ENCODE measurements around the gene SIGLECL1.

SIGLECL1 gene

DNA sequence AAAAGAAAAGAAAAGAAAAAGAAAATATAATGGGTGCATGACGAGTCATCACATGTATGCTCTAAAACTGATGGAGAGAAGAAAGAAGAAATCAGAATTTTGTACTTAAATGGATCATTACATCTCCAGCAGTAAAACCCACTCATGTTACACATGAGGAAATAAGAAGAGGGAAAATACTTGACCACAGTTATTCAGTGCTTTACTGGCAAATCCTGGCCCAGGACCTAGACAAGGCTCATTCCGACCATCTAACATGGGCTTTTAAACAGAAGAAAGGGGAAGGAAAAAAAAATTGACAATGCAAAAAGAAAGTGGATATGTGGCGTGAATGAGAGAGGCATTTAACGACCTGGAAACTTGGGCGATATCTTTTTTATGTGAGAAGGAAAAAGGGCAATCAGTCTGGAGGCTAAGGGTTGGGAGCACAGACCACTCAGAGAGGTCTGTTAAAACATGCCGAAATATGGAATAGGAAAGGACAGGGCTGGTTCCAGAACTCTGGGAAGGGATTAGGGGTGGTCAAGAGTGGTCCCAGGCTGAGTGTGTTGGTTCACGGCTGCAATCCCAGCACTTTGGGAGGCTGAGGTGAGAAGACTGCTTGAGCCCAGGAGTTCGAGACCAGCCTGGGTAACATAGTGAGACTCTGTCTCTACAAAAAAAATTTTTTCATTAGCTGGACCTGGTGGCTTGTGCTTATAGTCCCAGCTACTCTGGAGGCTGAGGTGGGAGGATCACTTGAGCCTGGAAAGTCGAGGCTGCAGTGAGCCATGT lies 1.6 kb downstream of the SIGLECL1 start:
- DNase-seq (ENCODE audit: low read depth in 2 of 2) = no peak

DNA sequence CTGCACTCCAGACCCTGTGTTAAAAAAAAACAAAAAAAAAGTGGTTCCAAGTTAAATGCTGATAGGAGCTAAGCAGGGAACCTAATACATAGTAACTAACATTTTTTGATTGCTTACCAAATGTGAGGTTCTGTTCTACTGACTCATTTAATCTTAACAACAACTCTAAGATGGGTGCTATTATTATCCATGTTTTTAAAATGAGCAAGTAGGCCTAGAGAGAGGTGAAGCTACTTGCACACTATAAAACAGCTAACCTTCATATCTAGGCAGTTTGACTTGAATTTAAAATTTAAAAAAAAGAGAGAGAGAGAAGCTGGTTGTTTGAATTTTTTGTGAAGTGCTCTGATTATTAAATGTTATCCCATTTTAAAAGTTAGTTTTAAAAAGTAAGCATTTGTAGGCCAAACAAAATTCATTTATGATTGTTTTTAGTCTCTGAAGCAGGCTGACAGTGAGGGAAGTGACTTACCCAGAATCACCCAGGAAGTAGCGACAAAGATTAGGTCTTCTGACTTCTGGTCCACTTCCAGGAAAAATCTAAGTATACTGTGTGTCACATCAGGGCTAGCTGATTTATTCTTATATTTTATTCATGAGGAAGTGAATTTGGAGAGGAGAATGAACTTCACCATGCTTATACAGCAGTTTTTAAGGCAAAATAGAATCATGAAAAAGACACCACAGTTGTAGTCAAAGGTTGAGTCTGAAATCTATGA lies 2.4 kb downstream of the SIGLECL1 start:
- DNase-seq (ENCODE audit: low read depth in 2 of 2) = no peak

DNA sequence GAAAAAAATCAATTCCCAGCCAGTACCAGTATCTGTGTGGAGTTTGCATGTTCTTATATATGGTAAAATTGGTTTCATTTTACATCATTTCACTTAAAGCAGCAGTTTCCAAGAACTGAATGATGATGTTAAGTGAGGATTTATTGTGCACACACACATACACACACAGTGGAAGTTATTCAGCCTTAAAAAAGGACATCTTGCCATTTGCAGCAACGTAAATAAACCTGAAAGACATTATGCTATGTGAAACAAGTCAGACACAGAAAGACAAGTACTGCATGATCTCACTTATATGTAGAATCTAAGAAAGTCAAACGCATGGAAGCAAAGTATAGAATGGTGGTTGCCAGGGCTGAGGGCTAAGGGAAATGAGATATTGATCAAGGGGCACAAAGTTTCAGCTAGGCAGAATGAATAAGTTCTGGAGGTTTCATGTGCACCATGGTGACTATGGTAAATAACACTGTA lies 5.3 kb downstream of the SIGLECL1 start:
- no peak for DNase-seq (ENCODE audit: low read depth in 2 of 2)

DNA sequence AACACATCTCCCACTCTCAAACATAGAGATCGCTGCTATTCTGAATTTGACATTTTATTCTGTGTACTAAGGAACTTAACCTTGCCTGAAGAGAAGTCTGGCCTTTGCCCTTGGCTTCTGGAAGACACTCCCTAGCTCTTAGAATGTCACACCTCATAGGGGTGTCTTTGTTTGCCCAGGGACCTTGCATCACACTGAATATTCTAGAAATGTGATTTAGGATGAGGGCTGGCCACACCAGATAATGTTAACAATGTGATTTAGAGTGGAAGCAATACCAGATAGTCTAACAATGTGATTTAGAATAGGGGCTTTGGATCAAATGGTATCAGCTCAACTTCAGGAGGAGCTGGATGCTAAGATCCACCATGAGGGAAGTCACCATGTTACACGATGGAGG lies 6.6 kb downstream of the SIGLECL1 start:
- no peak for DNase-seq (ENCODE audit: low read depth in 2 of 2)

DNA sequence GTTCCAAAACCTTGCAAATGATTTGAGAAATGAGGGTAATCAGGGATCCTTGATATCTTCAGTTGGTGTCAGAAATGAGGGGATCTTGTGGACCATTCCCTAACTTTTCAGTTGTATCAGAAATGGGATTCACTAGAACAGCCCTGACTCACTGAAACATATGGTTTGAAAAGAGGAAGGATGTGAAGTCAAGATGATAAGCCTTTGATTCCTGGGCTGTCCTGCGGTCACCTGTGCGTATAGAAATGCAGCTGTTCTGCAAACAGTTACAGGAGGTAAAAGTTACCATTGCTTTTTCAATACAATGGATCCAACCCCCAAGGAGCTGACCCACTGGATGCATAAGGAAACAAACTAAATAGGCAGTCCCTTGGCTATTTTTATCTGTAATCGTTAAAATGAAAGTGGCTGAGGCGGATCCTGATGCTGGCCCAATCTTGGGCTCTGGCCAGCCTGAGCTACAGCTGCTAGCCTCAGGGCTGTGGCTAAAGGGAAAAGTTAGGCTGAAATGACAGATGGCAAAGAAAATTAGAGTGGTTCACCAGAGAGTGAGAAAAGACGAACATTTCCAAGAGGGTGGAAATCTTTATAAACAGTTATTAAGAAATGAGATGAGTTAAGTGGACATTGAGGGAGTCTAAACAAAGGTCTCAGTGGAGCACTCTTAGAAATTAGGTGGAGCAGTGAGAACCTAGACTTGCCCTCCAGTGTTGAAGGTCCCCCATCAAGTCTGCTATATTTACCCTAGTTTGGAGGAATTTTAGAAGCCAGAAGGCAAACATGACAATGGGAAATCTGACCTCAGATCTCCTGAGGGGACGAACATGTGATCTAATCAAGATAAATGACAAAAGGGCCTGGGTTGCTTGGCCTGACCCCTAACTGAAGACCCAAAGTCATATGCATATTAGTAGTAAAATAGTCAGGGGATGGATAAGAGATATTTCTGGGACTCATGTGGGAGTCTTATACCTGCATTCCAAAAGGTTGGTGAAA lies 7.6 kb downstream of the SIGLECL1 start:
- DNase-seq (ENCODE audit: low read depth in 2 of 2) = no peak

DNA sequence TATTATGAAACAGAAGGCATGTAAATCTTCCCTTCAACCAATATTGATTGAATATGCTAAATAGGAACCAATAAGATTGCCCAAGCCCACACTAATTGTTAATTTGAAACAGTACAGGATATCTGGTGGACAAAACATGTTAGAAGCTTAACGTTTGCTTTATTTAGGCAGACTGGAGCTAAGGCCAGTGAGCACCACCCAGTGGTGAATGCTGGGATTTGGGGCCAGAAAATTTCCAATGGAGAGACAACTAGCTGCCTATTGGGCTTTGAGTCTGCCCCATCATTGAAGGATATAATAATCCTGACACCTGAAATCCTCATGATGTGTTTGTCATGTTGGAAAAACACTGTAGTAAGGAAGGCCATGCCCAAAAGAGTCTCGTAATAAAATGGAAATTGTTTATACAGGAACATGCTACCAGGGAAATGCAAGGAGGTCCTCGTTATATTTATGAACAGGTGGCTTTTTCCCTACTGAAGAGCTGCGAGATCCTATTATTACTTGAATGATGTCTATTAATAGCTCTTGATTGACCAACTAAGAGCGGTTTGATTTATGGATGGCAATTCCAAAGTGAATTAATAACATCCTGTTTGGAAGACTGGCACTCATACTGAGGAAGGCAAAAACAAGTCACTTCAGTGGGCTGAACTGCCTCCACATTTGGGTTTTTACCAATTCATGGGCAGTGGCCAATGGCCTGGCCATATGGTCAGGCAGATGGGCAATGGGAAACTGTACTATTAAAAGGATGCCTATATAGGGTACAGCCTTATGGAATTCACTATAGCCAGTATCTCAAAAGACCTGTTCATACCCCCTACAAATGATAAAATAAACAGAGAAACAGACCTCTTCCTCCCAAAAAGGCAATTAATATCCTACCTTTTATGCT lies 8.7 kb downstream of the SIGLECL1 start:
- DNase-seq (ENCODE audit: low read depth in 2 of 2) = no peak

DNA sequence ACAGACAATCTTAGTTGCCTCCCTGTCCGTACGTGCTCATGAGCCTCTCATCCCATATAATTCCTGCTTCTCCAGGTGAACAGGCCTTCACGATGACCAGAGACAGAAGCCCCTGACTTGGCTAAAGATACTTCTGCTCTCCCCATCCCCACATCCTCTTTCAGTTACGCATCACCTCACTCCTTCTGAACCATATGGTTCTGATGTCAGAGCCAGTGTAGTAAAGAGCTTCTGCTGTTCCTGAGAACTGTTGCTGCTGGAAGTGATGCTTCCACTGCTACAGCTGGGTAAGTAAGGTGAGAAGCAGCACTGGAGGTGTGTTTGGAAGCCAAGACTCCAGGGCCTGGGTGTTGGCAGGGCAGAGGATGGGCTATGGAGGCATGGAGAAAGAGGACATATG lies 12.9 kb downstream of the SIGLECL1 start:
- no peak for DNase-seq (ENCODE audit: low read depth in 2 of 2)

DNA sequence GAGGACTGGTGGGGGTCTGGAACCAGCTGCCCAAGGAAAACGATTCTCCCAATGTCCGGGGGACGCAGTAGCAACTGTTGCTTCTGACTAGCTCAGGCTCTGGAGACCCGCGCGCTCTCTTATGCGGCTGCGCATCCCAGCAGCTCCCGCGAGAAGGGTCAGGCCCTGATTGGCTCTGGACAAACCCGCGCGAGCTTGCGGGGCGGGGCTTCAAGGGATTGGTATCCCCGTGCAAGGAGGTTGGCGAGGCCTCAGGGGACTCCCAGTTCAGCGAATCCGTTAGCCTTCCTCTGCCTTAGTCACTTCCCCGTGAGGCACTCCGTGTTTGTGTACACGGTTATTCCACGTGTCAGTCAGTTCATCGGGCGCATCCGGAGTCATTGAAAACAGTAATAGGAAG lies 20.2 kb downstream of the SIGLECL1 start:
- no peak for DNase-seq (ENCODE audit: low read depth in 2 of 2)

DNA sequence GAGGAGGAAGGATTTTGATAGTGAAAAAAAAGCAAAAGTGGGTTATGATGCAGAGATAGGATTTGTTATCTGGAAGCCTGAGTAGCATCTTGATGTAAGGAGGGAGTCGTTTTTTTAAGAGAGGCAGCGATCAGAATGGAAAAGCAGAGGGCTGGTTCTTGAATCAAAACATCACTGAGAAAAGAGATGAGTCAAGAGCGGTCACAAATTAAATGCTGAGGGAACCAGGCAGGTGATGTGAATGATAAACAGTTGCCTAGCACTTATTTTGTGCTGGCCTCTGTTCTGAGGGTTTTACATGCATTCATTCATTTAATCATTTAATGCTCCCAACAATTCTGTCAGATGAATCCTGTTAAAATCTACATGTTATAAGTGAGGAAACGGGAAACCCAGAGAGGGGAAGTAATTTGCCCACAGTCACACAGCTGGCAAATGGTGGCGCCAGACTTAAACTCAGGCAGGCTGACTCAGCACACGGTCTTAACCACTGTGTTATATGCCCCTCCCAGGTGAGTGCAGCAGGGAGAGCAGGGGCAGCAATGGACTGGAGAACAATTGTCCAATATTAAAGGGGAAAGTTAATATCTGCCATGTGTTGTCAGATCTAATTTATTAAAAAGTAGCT lies 21.4 kb downstream of the SIGLECL1 start:
- DNase-seq (ENCODE audit: low read depth in 2 of 2) = peak in 1 of 2 donors; percentile 30

DNA sequence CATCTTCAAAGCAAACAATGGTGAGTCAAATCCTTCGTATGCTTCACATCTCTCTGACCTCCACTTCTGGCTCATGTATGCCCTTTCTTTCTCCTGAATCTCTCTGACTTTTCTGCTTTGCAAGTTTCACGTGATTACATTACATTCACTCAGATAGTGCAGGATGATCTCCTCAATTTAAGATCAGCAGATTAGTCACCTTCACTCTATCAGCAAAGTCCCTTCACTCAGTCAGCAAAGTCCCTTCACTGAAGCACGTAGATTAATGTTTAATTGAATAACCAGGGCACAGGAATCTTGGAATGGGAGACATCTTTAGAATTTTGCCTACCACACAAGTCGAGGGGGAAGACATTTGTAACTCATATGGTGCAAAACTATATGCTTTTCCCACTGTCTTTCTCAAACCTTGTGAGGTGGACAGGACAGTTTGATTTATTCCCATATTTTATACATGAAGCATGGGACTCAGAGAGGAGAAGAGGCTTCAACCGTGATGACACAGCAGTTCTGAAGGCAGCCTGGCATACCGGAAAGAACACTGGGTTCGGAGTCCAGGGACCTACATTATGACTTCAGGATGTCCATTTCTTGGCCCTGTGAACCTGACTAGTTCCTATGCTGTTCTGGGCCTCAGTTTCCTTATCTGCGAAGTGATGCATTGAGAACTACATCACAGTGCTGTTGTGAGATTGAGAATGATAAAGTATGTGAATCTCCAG lies 23.3 kb downstream of the SIGLECL1 start:
- DNase-seq (ENCODE audit: low read depth in 2 of 2) = no peak

DNA sequence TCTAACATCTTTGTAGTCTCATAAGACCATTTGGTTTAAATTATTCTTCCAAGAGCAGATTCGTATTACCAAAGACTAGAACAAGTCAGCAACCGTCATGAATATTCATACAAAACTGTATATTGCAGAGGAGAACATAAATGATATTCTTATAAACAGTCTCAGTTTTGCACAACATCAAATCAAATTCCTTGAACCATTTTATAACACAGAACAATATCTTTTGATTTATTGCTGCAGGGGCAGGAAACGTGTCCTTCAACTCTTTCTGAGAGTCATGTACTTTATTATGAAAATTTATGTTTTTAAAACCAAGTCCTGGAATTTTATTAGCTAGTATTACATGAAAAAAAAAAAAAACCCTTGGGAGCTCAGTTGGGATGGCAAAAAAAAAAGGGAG lies 26.2 kb downstream of the SIGLECL1 start:
- no peak for DNase-seq (ENCODE audit: low read depth in 2 of 2)

DNA sequence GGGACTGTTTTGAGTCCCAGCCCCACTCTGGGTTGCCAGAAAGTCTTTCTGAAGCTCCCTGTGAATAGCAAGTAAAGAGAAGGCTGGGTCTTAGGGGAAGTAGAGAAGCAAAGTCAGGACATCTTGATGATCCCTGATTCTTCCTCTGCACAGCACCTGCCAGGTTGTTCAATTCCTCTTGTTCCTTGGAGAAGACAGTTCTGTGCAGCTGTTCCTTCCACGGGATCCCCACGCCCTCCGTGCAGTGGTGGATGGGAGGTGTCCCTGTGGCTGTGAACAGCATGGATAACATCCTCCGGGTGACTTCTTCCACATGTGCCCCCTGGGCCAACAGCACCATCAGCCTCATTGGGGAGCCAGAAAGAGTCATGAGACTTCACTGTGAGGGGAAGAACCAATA lies 31.5 kb downstream of the SIGLECL1 start:
- DNase-seq (ENCODE audit: low read depth in 2 of 2) = no peak

DNA sequence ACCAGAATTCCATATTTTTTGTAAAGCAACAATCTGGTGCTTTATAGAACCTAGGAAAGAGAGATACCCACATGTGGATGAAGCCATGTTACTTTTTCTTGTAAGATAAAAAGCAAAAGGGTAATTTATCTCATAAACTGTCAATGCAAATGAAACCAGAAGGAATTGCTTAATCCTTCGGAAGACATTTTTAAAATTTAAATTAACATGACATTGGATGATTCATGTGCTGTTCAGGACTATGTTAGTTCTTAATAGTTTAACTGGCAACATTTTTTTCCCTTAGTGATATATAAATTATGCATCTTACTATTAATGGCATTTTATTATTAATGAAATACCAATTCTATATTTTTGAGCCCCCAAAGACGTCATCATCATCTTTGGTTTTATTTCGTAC lies 34.8 kb downstream of the SIGLECL1 start:
- DNase-seq (ENCODE audit: low read depth in 2 of 2) = no peak

DNA sequence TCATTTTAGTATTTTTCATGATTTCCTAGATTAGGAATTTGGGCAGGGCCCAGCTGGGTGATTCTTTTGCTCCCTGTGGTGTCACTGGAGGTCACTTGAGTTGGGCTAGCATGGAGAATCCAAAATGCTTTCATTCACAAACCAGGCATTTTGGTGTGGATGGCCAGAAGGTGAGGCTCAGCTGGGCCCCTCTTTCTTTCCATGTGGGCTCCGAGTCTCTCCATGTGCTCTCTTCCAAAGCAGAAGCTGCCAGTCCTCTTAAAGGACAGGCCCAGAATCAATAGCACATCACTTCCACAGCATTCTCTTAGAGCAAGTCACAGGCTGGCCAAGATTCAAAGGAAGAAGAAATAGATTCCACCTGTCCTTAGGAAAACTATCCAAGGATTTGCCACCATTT lies 38.8 kb downstream of the SIGLECL1 start:
- DNase-seq (ENCODE audit: low read depth in 2 of 2) = no peak

DNA sequence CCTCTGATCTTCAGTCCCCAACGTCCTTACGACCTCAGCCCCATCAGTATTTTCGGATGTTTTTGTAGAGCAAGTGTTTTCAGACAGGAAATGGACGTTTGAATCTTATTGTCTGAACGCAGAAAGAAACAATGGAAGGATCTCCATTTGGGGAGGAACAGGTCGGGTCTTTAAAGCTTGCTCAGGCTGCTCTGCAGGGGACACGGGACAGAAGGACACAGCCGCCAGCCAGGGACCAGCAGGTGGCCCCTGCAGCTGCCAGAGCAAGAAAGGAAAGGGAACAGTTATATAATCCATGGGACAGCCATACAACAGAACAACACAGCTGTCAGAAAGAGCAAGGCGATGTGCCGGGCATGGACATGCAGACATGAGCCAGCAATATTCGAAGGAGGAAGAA lies 42.1 kb downstream of the SIGLECL1 start:
- DNase-seq (ENCODE audit: low read depth in 2 of 2) = no peak

DNA sequence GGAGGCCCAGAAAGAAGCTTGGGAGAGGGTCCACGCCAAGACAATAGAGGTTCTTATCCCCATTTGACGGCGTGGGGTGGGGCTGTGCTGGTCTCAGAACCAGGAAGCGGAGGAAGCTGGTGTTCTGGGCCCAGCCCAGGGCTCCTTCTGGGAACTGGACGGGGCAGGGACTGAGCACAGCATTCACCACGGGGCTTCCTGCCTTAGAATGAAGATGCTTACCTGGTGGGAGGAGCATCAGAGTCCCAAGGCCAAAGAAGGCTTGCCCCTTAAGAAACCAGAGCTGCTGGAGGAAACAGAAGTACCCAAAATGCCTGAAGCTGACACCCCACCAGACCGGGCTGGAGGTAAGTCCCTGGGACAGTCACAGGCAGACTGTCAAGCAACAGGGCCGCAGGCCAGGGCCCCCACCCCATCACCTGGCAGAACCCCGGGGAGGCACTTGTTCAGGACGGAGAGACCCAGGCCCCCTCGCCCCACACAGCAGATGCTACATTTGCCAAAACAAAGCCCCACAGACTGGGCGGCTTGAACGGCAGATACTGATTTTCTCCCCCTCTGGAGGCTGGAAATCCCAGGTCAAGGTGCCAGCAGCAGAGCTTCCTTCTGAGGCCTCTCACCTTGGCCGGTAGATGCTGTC lies 42.8 kb downstream of the SIGLECL1 start:
- DNase-seq (ENCODE audit: low read depth in 2 of 2) = no peak

DNA sequence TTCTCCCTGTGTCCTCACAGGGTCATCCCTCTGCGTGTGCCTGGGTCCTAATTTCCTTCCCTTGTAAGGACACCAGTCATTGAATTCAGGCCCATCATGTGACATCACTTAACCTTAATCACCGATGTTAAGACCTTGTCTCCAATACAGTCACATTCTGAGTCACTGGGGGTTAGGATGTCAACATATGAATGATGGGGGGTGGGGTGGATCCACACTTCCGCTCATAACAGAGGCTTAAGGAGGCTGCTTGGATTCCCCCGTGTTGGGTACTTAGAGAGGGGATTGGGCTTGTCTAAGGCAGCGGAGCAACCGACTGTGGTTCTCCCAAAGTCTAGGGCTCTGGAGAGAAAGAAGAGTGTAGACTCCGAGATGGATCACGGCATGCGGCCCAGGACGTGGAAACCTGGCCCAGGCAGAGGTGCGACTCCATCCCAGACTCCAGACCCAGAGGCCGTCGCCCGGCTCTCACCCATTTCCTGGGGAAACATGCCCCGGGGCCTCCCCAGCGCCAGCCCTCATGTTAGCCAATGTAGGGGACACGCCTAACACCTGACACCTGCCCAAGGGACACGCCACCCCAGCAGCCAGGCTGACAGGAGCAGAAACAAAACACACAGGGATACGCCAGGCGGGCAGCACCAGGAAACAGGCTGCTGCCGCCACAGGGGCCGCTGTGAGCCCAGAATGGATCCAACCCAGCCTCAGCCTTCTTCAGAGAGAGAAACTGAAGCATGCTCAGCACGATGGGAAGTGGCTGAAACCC lies 43.5 kb downstream of the SIGLECL1 start:
- no peak for DNase-seq (ENCODE audit: low read depth in 2 of 2)

DNA sequence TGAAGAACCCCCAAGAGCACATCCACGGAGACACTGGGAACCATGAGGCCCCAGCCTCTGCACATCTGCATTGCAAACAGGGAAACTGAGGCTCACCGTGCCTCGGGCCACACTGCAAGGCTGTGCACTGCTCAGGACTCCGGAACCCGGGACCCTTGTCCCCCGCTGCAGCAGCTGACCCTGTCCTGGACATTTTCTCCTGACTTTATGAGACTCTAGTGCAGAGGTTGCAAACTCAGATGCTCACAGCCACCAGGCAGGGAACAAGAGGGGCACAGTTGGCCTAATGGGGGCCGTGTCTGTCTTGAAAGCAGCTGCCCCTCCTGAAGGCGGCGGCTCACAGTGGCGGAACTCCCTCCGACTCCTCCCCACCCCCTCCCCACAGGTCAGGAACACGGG lies 44.1 kb downstream of the SIGLECL1 start:
- DNase-seq (ENCODE audit: low read depth in 2 of 2) = no peak

Data from stimulated activated CD8-positive, alpha-beta memory T cell treated with anti-CD3 and anti-CD28 coated beads, Interleukin-7, amount 100 ng/mL, for 4 hours (primary cell).